PFSK-1 (cell line): ENCODE measurements around the gene KIF19.

ENCODE experiments used
- FOXP2 ChIP-seq: optimal IDR thresholded peaks from 2 replicates; pipeline ENCODE3; 2011; ENCODE audit warnings: borderline replicate concordance, control low read depth, inconsistent platforms; ENCODE audit not compliant: insufficient read depth; ENCODE audit errors: extremely low read length, extremely low read depth
- POLR2AphosphoS5 ChIP-seq: IDR thresholded peaks from 2 replicates; pipeline ENCODE4 v1.6.1; 2012; ENCODE audit warnings: low read depth, mild to moderate bottlenecking, control low read depth, low read length, moderate library complexity
- REST ChIP-seq, 2 experiments: IDR thresholded peaks; 2 replicates each; pipeline versions ENCODE4 v1.6.1 to v1.8.0; 2011 to 2012; ENCODE audit warnings: low read depth in 2 of 2, low read length in 2 of 2, control low read depth in 1 of 2, inconsistent platforms in 1 of 2, mild to moderate bottlenecking in 1 of 2, moderate library complexity in 1 of 2; ENCODE audit not compliant: insufficient read depth in 1 of 2
- SIN3A ChIP-seq: IDR thresholded peaks from 2 replicates; pipeline ENCODE4 v1.6.1; 2012; ENCODE audit warnings: mild to moderate bottlenecking, low read length, moderate library complexity, borderline replicate concordance; ENCODE audit not compliant: insufficient read depth
- TAF1 ChIP-seq: IDR thresholded peaks from 2 replicates; pipeline ENCODE4 v1.6.1; 2012; ENCODE audit warnings: low read length, control low read depth, borderline replicate concordance; ENCODE audit not compliant: insufficient read depth

Gene KIF19

GRCh38 chr17:74332763-74333283 lies 6.8 kb downstream of the KIF19 start:
- TF ChIP-seq REST (IDR thresholded peaks at IDR 0.05; ENCODE audit: insufficient read depth in 1 of 2, low read depth in 2 of 2, low read length in 2 of 2) (no peak), FOXP2 (no peak), POLR2AphosphoS5 (no peak), TAF1 (no peak), SIN3A (no peak)

DNA sequence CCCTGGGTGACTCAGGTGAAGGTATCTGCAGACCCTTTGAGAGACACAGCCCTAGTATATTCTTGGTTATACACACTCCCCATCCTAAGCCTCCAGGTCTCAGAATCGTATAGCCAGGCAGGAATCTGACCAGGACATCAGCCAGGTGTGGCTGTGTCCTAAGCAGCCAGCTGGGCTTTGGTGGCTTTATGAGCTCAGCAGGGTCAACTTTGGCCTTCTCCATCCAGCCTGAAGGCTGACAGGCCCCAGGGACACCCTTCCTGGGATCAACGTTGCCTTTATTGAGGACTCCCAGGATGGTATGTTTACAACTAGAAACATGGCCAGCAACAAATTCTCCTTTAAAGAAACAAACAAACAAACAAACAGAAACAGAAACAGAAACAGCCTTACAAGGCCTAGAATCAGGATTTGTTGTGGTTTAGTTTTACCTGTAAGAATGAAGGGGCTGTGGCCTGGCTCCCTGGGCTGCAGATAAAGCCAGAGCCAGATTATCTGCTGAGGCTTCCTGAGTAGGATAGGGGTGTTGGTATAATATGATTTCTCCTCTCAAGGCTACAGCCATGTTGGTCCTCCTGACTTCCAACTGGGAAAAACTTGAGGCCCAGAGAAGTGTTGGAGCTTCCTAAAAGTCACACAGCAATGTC lies 8.5 kb downstream of the KIF19 start:
- TF ChIP-seq TAF1 (no peak), FOXP2 (no peak), POLR2AphosphoS5 (no peak), SIN3A (no peak), REST (IDR thresholded peaks at IDR 0.05; ENCODE audit: insufficient read depth in 1 of 2, low read depth in 2 of 2, low read length in 2 of 2) (no peak)

GRCh38 chr17:74335529-74336062 lies 9.6 kb downstream of the KIF19 start:
- TF ChIP-seq SIN3A (no peak), TAF1 (no peak), FOXP2 (no peak), POLR2AphosphoS5 (no peak), REST (IDR thresholded peaks at IDR 0.05; ENCODE audit: insufficient read depth in 1 of 2, low read depth in 2 of 2, low read length in 2 of 2) (no peak)

- no peak for TF ChIP-seq POLR2AphosphoS5
- no peak for TF ChIP-seq FOXP2
- TF ChIP-seq TAF1, result no peak
- TF ChIP-seq SIN3A, result no peak
- no peak for TF ChIP-seq REST (IDR thresholded peaks at IDR 0.05; ENCODE audit: insufficient read depth in 1 of 2, low read depth in 2 of 2, low read length in 2 of 2)
Measured at GRCh38 chr17:74336307-74336706, 10.3 kb downstream of the KIF19 start.
